Smooth muscle cell of the umbilical artery (primary cell): ENCODE data around the gene DNPH1. TPM values are rescaled to one million over a fixed set of nuclear protein-coding genes. Genes with fewer than 3 reads are reported as not detected.

ENCODE experiments used
- total RNA-seq: library from RNA; depleted of rRNA; stranded (reverse); fragments of >200 nt; gene quantifications from 2 replicates; pipeline ENCODE4 v1.2.3, GENCODE V29; 2014

Gene DNPH1, protein sequence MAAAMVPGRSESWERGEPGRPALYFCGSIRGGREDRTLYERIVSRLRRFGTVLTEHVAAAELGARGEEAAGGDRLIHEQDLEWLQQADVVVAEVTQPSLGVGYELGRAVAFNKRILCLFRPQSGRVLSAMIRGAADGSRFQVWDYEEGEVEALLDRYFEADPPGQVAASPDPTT
- 26.3 and 26.7 TPM in 2 replicates for total RNA-seq

DNA sequence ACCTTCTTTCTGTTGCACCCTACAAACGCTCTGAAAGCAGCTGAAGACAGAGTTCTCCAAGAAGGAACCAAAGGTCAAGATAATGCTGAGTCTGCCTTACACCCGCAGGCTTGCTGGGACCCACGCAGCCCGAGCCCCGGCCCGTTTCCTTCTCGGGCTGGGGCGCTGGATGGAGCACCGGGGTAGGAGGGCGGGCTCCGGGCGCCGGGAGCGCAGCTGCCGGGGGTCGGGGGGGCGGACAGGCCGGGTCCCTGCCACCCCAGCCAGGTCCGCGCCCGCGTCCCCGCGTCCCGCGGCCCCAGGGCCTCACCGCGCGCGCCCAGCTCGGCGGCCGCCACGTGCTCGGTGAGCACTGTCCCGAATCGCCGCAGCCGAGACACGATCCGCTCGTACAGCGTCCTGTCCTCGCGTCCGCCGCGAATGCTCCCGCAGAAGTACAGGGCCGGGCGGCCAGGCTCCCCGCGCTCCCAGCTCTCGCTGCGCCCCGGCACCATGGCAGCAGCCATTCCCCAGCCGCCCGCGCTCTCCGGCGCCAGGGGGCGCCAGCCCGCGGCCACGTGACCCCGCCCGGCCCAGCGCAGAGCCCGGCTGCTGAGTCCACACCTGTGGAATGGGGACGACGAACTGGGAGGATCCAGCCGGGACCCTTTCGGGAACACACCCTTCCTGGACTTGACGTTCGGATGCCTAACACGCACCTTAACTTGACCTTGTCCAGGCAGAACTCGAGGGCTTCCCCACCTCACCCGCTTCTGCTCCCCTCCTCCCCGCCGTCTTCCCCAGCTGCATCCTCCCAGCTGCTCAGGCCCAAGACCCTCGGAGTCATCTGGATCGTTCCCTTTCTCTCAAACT, at the start of gene DNPH1:
TSS of gene DNPH1 (minus strand) at position 531 of the 852 bp plus-strand sequence. CDS start at position 506, 25 bp downstream.

DNA sequence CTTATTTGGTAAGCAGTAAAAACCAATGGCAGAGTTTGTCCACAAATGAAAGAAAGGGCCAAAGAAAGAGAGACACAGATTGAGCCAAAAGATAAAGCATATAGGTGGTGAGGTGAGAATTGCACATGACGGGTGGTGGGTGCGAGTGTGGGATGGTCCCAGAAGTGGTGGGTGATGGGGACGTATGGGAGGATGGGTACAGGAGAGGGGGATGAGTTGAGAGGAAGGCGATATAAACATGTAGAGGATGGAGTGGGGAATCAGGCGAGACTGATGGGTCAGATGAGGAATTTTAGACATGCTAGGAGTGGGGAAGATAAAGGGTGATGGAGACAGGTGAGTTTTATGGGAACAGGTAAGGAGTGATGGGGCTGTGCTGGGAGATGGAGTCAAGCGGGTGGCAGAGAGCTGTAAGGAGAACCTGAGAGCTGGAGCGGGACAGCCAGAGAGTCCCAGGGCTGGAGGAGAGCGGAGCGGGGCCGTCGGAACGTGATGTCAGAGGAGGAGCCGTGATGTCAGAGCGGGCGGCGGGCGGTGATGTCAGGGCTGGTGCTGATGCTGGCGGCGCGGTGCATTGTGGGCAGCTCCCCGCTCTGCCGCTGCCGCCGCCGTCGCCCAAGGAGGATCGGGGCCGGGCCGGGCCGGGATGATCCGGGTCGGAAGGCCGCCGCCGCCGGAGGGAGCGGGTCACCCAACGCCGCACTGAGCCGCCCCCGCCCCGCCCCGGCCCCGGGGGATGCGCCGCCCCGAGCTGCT, 13.8 kb upstream of the DNPH1 start, which contains the start of gene TTBK1:
TSS of gene TTBK1 (plus strand) at position 574 of the 756 bp plus-strand sequence. CDS start 3,180 bp downstream, outside the sequence.

DNA sequence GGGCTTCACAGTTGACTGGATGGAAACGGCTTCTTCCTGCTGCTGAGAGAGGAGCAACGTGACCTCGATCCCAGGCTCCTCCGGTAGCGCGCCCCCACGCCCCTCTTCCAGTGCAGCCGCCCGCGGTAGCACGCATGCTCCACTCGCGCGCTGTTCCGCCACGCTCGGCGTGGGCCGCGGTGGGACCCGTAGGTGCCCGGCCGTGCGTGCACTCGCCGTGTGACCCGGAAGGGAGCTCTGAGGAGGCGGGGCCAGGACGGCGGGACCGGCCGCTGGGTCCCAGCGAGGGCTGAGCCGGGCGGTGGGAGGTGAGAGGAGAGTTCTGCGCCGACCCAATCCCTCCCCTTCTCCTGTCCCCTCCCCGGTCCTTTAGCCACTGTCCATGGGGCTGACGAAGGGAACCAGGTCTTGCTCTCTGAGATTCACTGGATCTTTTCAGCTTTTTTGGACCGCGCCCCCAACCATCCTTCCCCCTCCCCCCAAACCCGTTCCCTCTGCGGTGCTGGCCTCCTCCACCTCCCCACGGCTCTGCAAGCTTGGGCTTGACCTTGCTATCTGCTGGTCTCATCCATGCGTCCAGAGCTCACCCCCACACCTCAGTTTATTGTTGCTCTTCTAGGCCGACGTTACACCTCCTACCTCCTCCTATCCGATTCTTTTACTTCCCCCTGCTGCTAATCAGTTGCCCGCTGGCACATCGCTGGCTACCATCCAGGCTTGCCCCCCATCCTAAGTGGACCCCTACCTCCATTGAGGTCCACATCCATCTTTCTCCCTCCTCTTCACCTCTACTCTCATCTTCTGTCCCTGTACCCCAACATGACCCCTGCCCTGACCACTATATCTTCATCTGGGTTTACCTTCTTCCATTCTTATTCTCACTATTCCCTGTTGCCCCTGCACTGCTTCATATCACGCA, 47.1 kb downstream of the DNPH1 start, which contains the start of gene CUL9:
TSS of gene CUL9 (plus strand) at position 255 of the 919 bp plus-strand sequence. CDS start 2,115 bp downstream, outside the sequence.

Other genes with a start within 250 kb of the DNPH1 start
- 19.6 and 33.6 TPM in 2 replicates for gene PPP2R5D, start 244.9 kb downstream of the DNPH1 start, total RNA-seq
- gene MEA1, start 215.5 kb downstream of the DNPH1 start, total RNA-seq = 48.2 and 71.9 TPM in 2 replicates
- 46.9 and 69.5 TPM in 2 replicates for gene KLHDC3, start 215.2 kb downstream of the DNPH1 start, total RNA-seq
- 81.1 and 91.1 TPM in 2 replicates for gene RRP36, start 207.9 kb downstream of the DNPH1 start, total RNA-seq
- gene CUL7, start 175.6 kb downstream of the DNPH1 start, total RNA-seq = 68.3 and 89.7 TPM in 2 replicates
- gene MRPL2, start 170.0 kb downstream of the DNPH1 start, total RNA-seq = 13.4 and 13.8 TPM in 2 replicates
- 21.1 and 24.3 TPM in 2 replicates for gene KLC4, start 169.8 kb downstream of the DNPH1 start, total RNA-seq
- 257 and 544 TPM in 2 replicates for gene PTK7, start 153.2 kb downstream of the DNPH1 start, total RNA-seq
- 22.6 and 28.9 TPM in 2 replicates for gene SRF, start 58.2 kb downstream of the DNPH1 start, total RNA-seq
- gene CUL9, start 47.3 kb downstream of the DNPH1 start, total RNA-seq = 29.1 and 38.4 TPM in 2 replicates
- under 0.01 and 0.05 TPM in 2 replicates for gene TTBK1, start 14.0 kb upstream of the DNPH1 start, total RNA-seq
- not detected in 2 replicates for gene SLC22A7, start 68.8 kb upstream of the DNPH1 start, total RNA-seq
- not detected in 2 replicates for gene CRIP3, start 79.3 kb upstream of the DNPH1 start, total RNA-seq
- gene ZNF318, start 140.2 kb upstream of the DNPH1 start, total RNA-seq = 6.5 and 9.1 TPM in 2 replicates
- 23.2 and 37.5 TPM in 2 replicates for gene ABCC10, start 198.1 kb upstream of the DNPH1 start, total RNA-seq
- 0.30 and 1.6 TPM in 2 replicates for gene DLK2, start 226.1 kb upstream of the DNPH1 start, total RNA-seq
- 7.4 and 17.7 TPM in 2 replicates for gene TJAP1, start 248.1 kb upstream of the DNPH1 start, total RNA-seq